Ovary (tissue), 3 donors: ENCODE data around the gene XPNPEP3.
"Not testable (repeated sequence)": the region's sequence is repeated elsewhere in the genome, so short reads cannot be mapped to it uniquely, and the experiment has no call there.

Experiments
- POLR2A ChIP-seq: fragments of 450-650 bp; IDR thresholded peaks from one replicate; pipeline ENCODE4 v1.6.1; 2017; ENCODE audit warnings: antibody characterized with exemption, mild to moderate bottlenecking, moderate library complexity
- TF ChIP-seq, protein P1 (sequence below), 3 donors: fragments of 450-650 bp in 2 of 3; fragments of 200-600 bp in 1 of 3; IDR thresholded peaks; one replicate each; pipeline versions ENCODE4 v1.5.1 to v1.8.0; 2016 to 2022; ENCODE audit warnings: antibody characterized with exemption in 3 of 3, mild to moderate bottlenecking in 1 of 3
- donor health status: DM: no; HTN: no; CAD: no.

DNA sequence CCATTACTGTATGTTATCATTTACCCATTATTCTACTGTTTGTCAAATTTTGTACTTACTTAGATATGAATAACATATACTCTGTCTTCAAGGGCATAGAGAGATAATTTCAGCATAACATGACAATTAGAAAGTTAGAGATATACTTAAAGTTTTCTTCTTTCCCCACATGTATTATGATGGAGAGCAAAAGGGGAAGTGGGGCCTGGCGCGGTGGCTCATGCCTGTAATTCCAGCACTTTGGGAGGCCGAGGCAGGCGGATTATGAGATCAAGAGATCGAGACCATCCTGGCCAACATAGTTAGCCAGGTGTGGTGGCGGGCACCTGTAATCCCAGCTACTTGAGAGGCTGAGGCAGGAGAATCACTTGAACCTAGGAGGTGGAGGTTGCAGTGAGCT, 56.0 kb downstream of the XPNPEP3 start:
- TF ChIP-seq POLR2A: not testable (repeated sequence)
- TF ChIP-seq, protein P1, sequence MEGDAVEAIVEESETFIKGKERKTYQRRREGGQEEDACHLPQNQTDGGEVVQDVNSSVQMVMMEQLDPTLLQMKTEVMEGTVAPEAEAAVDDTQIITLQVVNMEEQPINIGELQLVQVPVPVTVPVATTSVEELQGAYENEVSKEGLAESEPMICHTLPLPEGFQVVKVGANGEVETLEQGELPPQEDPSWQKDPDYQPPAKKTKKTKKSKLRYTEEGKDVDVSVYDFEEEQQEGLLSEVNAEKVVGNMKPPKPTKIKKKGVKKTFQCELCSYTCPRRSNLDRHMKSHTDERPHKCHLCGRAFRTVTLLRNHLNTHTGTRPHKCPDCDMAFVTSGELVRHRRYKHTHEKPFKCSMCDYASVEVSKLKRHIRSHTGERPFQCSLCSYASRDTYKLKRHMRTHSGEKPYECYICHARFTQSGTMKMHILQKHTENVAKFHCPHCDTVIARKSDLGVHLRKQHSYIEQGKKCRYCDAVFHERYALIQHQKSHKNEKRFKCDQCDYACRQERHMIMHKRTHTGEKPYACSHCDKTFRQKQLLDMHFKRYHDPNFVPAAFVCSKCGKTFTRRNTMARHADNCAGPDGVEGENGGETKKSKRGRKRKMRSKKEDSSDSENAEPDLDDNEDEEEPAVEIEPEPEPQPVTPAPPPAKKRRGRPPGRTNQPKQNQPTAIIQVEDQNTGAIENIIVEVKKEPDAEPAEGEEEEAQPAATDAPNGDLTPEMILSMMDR (IDR thresholded peaks at IDR 0.05): not testable (repeated sequence)
